HG02970 (cell line): ENCODE data around the gene TMEFF1.

Source experiments
- ATAC-seq: cut with Tn5 transposase; IDR thresholded peaks from one replicate; pipeline ENCODE4 v1.9.1; 2021; ENCODE audit warnings: mild to moderate bottlenecking, moderate library complexity, moderate number of reproducible peaks; ENCODE audit not compliant: unreplicated experiment, low FRiP score

Gene TMEFF1

GRCh38 chr9:100598641-100599145, 125.7 kb downstream of the TMEFF1 start:
- ATAC-seq, result peak; percentile 59

GRCh38 chr9:100600521-100601079, 127.7 kb downstream of the TMEFF1 start:
- no peak for ATAC-seq

GRCh38 chr9:100601216-100601615, 128.3 kb downstream of the TMEFF1 start:
- ATAC-seq, result no peak

GRCh38 chr9:100602342-100602801, 129.4 kb downstream of the TMEFF1 start:
- ATAC-seq, result no peak

GRCh38 chr9:100605405-100605804, 132.5 kb downstream of the TMEFF1 start:
- ATAC-seq, result no peak

- no peak for ATAC-seq
Observed at GRCh38 chr9:100619194-100619593, 146.2 kb downstream of the TMEFF1 start.

- ATAC-seq, result no peak
Observed at GRCh38 chr9:100619665-100620064, 146.7 kb downstream of the TMEFF1 start.

- ATAC-seq, result no peak
Observed at GRCh38 chr9:100623969-100624368, 151.0 kb downstream of the TMEFF1 start.

GRCh38 chr9:100626949-100627348, 154.0 kb downstream of the TMEFF1 start:
- ATAC-seq, result no peak
